DND-41 (cell line): ENCODE data around the gene SPOCK2.

Experiments used
- ATAC-seq: fragments of 200-7000 bp; cut with Tn5 transposase; 3 replicates; pipeline ENCODE4 v1.9.1; 2021; ENCODE audit warnings: low read depth; ENCODE audit not compliant: insufficient read depth
- DNase-seq: peaks from one replicate; pipeline ENCODE4 v3.0.0-alpha.2; 2020
- H2AFZ ChIP-seq: 2 replicates; pipeline ENCODE4 v1.6.0; 2012; ENCODE audit warnings: low read depth, low read length
- H3K27ac ChIP-seq: 2 replicates; pipeline ENCODE4 v1.5.1; 2012; ENCODE audit warnings: low read length, inconsistent platforms
- H3K27me3 ChIP-seq: fragments of 200-600 bp; sonication (generic); 2 replicates; pipeline ENCODE4 v1.6.0; 2012; ENCODE audit warnings: low read length, mild to moderate bottlenecking, inconsistent platforms; ENCODE audit not compliant: insufficient read depth, poor library complexity
- H3K36me3 ChIP-seq: 2 replicates; pipeline ENCODE4 v1.5.1; 2012; ENCODE audit warnings: low read length, inconsistent platforms; ENCODE audit not compliant: insufficient read depth
- H3K4me1 ChIP-seq: 2 replicates; pipeline ENCODE4 v1.5.1; 2012; ENCODE audit warnings: mild to moderate bottlenecking, low read length; ENCODE audit not compliant: insufficient read depth
- H3K4me2 ChIP-seq: 2 replicates; pipeline ENCODE4 v1.6.0; 2012; ENCODE audit warnings: mild to moderate bottlenecking, moderate library complexity, low read length, inconsistent platforms; ENCODE audit not compliant: insufficient read depth
- H3K4me3 ChIP-seq, 2 experiments: fragments of 200-600 bp in 1 of 2; shearing (Covaris generic) in 1 of 2; 2 replicates each; pipeline ENCODE4 v1.5.1; 2012 to 2016; ENCODE audit warnings: inconsistent platforms in 2 of 2, low read length in 2 of 2, mild to moderate bottlenecking in 2 of 2, low read depth in 1 of 2, moderate library complexity in 1 of 2
- H3K79me2 ChIP-seq: 2 replicates; pipeline ENCODE4 v1.6.0; 2012; ENCODE audit warnings: low read length, inconsistent platforms; ENCODE audit not compliant: insufficient read depth
- H3K9ac ChIP-seq: 2 replicates; pipeline ENCODE4 v1.6.0; 2012; ENCODE audit warnings: low read depth, mild to moderate bottlenecking, inconsistent platforms, low read length, moderate library complexity
- H3K9me3 ChIP-seq: 2 replicates; pipeline ENCODE4 v1.5.1; 2012; ENCODE audit warnings: low read length, moderate library complexity, mild to moderate bottlenecking, inconsistent platforms; ENCODE audit not compliant: insufficient read depth, severe bottlenecking
- H4K20me1 ChIP-seq: 2 replicates; pipeline ENCODE4 v1.6.0; 2012; ENCODE audit warnings: low read length; ENCODE audit not compliant: insufficient read depth
- EZH2 ChIP-seq: IDR thresholded peaks from 3 replicates; pipeline ENCODE4 v1.6.1; 2012; ENCODE audit warnings: borderline replicate concordance, low read depth, mild to moderate bottlenecking, moderate library complexity, low read length, inconsistent platforms; ENCODE audit not compliant: severe bottlenecking
- TF ChIP-seq, protein P1 (sequence below): IDR thresholded peaks from 2 replicates; pipeline ENCODE4 v1.5.1; 2012; ENCODE audit warnings: borderline replicate concordance, low read length, moderate library complexity, mild to moderate bottlenecking; ENCODE audit not compliant: poor library complexity, severe bottlenecking; ENCODE audit errors: extremely low read depth

SPOCK2 gene

DNA sequence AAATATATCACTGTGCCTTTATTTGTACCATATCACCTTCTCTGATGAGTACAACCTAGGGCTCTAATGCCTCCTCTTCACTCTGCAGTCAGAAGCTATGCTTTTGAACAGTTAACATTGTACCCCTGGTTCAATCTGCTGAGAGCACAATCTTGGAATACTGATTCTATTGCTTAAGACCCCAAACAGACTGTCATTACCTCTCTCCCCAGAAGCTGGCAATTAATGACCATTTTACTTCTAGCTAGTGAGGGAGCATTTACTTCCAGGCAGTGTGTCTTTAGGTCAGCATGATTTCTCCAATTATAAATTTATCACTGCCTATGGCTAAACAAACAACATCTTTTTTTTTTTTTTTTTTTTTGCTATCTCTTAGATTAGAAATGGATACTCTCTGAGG lies 36.0 kb upstream of the SPOCK2 start:
- Histone ChIP-seq H3K9me3 (no peaks in the 10 kb centered on the region), H4K20me1 (no peaks in the 10 kb centered on the region), H3K27ac (no peak overlapping the region), H3K36me3 (peaks cover 28% of the 10 kb centered on the region), H2AFZ (no peak overlapping the region), H3K4me1 (no peaks in the 10 kb centered on the region), H3K4me3 (no peak overlapping the region), H3K79me2 (no peaks in the 10 kb centered on the region), H3K27me3 (no peaks in the 10 kb centered on the region), H3K4me2 (no peak overlapping the region), H3K9ac (no peak overlapping the region)
- no peak for ATAC-seq
- TF ChIP-seq EZH2, result no peak
- no peak for DNase-seq

DNA sequence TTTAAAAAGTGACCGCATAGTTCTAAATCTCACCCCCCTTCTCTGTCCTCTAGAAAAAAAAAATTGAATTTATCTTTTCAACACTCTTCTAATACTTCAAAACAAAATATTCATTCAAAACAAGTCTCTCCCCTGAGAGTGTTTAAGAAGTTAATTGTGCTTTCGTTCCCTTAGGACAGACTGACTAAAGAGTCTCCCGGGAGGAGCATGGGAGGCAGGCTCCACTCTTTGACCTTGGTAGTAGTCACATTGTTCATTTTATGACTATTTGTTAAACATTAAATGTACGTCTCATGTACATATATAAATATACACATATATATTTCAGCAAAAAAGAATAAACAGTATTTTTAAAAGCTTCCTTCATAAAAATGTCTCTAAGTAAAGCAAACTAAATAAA lies 35.3 kb upstream of the SPOCK2 start:
- Histone ChIP-seq H3K4me1 (no peaks in the 10 kb centered on the region), H3K4me2 (no peak overlapping the region), H4K20me1 (no peaks in the 10 kb centered on the region), H3K79me2 (no peaks in the 10 kb centered on the region), H3K27ac (no peak overlapping the region), H3K4me3 (no peak overlapping the region), H3K9ac (no peak overlapping the region), H3K27me3 (no peaks in the 10 kb centered on the region), H3K9me3 (no peaks in the 10 kb centered on the region), H2AFZ (no peak overlapping the region), H3K36me3 (peaks cover 35% of the 10 kb centered on the region)
- no peak for DNase-seq
- no peak for TF ChIP-seq EZH2
- TF ChIP-seq, protein P1, sequence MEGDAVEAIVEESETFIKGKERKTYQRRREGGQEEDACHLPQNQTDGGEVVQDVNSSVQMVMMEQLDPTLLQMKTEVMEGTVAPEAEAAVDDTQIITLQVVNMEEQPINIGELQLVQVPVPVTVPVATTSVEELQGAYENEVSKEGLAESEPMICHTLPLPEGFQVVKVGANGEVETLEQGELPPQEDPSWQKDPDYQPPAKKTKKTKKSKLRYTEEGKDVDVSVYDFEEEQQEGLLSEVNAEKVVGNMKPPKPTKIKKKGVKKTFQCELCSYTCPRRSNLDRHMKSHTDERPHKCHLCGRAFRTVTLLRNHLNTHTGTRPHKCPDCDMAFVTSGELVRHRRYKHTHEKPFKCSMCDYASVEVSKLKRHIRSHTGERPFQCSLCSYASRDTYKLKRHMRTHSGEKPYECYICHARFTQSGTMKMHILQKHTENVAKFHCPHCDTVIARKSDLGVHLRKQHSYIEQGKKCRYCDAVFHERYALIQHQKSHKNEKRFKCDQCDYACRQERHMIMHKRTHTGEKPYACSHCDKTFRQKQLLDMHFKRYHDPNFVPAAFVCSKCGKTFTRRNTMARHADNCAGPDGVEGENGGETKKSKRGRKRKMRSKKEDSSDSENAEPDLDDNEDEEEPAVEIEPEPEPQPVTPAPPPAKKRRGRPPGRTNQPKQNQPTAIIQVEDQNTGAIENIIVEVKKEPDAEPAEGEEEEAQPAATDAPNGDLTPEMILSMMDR, result no peak
- ATAC-seq, result no peak

DNA sequence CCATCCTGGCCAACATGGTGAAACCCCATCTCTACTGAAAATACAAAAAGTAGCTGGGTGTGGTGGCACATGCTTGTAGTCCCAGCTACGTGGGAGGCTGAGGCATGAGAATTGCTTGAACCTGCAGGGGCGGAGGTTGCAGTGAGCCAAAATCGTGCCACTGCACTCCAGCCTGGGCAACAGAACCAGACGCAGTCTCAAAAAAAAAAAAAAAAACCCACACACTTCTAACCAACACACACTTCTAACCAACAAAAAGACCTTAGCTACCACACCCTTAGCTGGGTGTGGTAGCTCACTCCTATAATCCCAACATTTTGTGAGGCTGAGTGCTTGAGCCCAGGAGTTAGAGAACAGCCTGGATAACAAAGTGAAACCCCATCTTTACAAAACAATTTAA lies 33.9 kb upstream of the SPOCK2 start:
- no peak overlapping the region for H3K4me3 ChIP-seq
- TF ChIP-seq, protein P1, result no peak
- no peak for TF ChIP-seq EZH2
- peaks cover 35% of the 10 kb centered on the region for H3K36me3 ChIP-seq
- no peaks in the 10 kb centered on the region for H4K20me1 ChIP-seq
- no peak for ATAC-seq
- no peak overlapping the region for H3K9ac ChIP-seq
- no peaks in the 10 kb centered on the region for H3K4me1 ChIP-seq
- no peak overlapping the region for H2AFZ ChIP-seq
- no peak overlapping the region for H3K4me2 ChIP-seq
- DNase-seq, result no peak
- H3K27me3 ChIP-seq, result no peaks in the 10 kb centered on the region
- H3K79me2 ChIP-seq, result no peaks in the 10 kb centered on the region
- no peak overlapping the region for H3K27ac ChIP-seq
- H3K9me3 ChIP-seq, result peaks cover 1% of the 10 kb centered on the region

DNA sequence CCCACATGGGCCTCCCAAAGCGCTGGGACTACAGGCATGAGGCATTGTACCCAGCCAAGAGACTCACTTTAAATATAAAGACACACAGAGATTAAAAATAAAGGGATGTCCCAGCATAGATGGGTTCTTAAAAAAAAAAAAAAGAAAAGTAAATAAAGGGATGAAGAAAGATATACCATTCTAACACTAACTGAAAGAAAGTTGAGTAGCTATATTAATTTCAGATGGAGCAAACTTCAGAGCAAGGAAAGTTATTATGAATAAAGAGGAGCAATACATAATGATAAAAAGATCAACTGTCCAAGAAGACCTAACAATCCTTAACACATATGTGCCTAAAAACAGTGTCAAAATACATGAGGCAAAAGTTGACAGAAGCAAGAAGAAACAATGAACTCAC lies 33.0 kb upstream of the SPOCK2 start:
- Histone ChIP-seq H3K4me3 (no peak overlapping the region), H3K27me3 (no peaks in the 10 kb centered on the region), H3K27ac (no peak overlapping the region), H4K20me1 (no peaks in the 10 kb centered on the region), H3K9me3 (peaks cover 9% of the 10 kb centered on the region), H3K4me2 (no peak overlapping the region), H3K4me1 (no peaks in the 10 kb centered on the region), H2AFZ (no peak overlapping the region), H3K9ac (no peak overlapping the region), H3K36me3 (peaks cover 29% of the 10 kb centered on the region), H3K79me2 (no peaks in the 10 kb centered on the region)
- ATAC-seq, result no peak
- TF ChIP-seq EZH2, result no peak
- TF ChIP-seq, protein P1, result no peak
- DNase-seq, result no peak
